HEK293T (cell line): ENCODE data around the gene SLC38A10.

Experiments used
- CTCF ChIA-PET: fragments of 350-600 bp; formaldehyde crosslinking; extraction: SDS; loops from one replicate; lab custom pipeline; 2021; ENCODE audit warnings: antibody characterized with exemption, inconsistent platforms; lab: Yijun Ruan, JAX
- POLR2A ChIA-PET: fragments of 350-600 bp; formaldehyde crosslinking; extraction: SDS; loops from one replicate; lab custom pipeline; 2020; ENCODE audit warnings: antibody characterized with exemption, inconsistent platforms; lab: Yijun Ruan, JAX
- DNase-seq: peaks from one replicate; pipeline ENCODE4 v3.0.0; 2012; ENCODE audit warnings: mixed read lengths; ENCODE audit errors: extremely low spot score
- ARNT ChIP-seq: fragments of 450-650 bp; IDR thresholded peaks from 2 replicates; pipeline ENCODE4 v1.6.1; 2017; ENCODE audit warnings: mild to moderate bottlenecking
- BHLHE40 ChIP-seq: fragments of 450-650 bp; IDR thresholded peaks from 2 replicates; pipeline ENCODE4 v1.6.1; 2016; ENCODE audit warnings: mild to moderate bottlenecking, moderate library complexity, borderline replicate concordance
- CTBP1 ChIP-seq: fragments of 450-650 bp; IDR thresholded peaks from 2 replicates; pipeline ENCODE4 v1.6.1; 2016; ENCODE audit warnings: borderline replicate concordance
- ELF4 ChIP-seq: fragments of 450-650 bp; IDR thresholded peaks from 2 replicates; pipeline ENCODE4 v1.6.1; 2017; ENCODE audit warnings: antibody characterized with exemption
- FOXA1 ChIP-seq: fragments of 450-650 bp; IDR thresholded peaks from 2 replicates; pipeline ENCODE4 v1.6.1; 2016; ENCODE audit warnings: mild to moderate bottlenecking
- FOXK2 ChIP-seq: fragments of 450-650 bp; IDR thresholded peaks from 2 replicates; pipeline ENCODE4 v1.6.1; 2016; ENCODE audit warnings: mild to moderate bottlenecking
- FOXM1 ChIP-seq: fragments of 450-650 bp; IDR thresholded peaks from 2 replicates; pipeline ENCODE4 v1.6.1; 2017; ENCODE audit warnings: mild to moderate bottlenecking, borderline replicate concordance
- HDGF ChIP-seq: fragments of 450-650 bp; IDR thresholded peaks from 2 replicates; pipeline ENCODE4 v1.6.1; 2017; ENCODE audit warnings: antibody characterized with exemption, borderline replicate concordance
- L3MBTL2 ChIP-seq: fragments of 450-650 bp; conservative IDR thresholded peaks from 2 replicates; pipeline ENCODE4 v1.6.1; 2016; ENCODE audit warnings: mild to moderate bottlenecking
- LEF1 ChIP-seq: fragments of 450-650 bp; IDR thresholded peaks from 2 replicates; pipeline ENCODE4 v1.6.1; 2017; ENCODE audit warnings: mild to moderate bottlenecking, borderline replicate concordance
- NFRKB ChIP-seq: fragments of 450-650 bp; IDR thresholded peaks from 2 replicates; pipeline ENCODE4 v1.6.1; 2016; ENCODE audit warnings: mild to moderate bottlenecking, moderate library complexity
- PKNOX1 ChIP-seq: fragments of 450-650 bp; IDR thresholded peaks from 2 replicates; pipeline ENCODE4 v1.6.1; 2016
- SP1 ChIP-seq: fragments of 450-650 bp; IDR thresholded peaks from 2 replicates; pipeline ENCODE4 v1.6.1; 2017
- SUZ12 ChIP-seq: fragments of 450-650 bp; IDR thresholded peaks from 2 replicates; pipeline ENCODE4 v1.6.1; 2016; ENCODE audit warnings: mild to moderate bottlenecking
- TARDBP ChIP-seq: fragments of 450-650 bp; IDR thresholded peaks from 2 replicates; pipeline ENCODE4 v1.6.1; 2016
- ZNF384 ChIP-seq: fragments of 450-650 bp; IDR thresholded peaks from 2 replicates; pipeline ENCODE4 v1.6.1; 2016

SLC38A10 gene

DNA sequence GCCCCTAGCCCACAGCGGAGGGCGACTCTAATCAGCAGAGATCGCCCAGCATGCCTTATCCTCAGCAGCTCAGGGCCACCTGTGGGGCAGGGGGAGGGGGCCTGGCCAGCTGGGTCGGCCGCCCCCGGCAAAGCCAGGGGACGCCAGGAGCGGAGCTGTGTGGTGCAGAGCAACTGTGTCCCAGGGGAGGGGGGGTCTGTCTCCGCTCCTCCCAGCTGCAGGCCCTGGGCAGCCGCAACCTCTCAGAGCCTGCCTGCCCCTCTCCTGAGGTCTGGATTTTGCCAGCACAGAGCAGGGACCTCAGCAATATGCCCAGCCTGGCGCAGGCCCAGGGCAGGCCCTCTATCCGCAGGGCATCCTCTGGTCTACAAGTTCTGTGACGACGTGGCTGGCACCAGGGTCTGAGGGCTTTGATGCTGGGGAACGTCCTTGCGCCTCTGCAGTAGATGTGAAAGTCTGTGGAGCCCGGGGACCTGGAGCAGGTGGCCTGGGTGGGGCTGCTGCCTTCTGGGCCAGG lies 36.5 kb upstream of the SLC38A10 start:
- TF ChIP-seq FOXM1 (no peak), BHLHE40 (no peak), ARNT (no peak), CTBP1 (no peak), LEF1 (no peak), ZNF384 (no peak), FOXA1 (no peak), ELF4 (no peak), FOXK2 (no peak), PKNOX1 (no peak), TARDBP (no peak), NFRKB (no peak), SUZ12 (no peak), HDGF (no peak), L3MBTL2 (no peak), SP1 (no peak)
- DNase-seq, result no peak
- POLR2A ChIA-PET, result no interaction called here
- CTCF ChIA-PET, result no interaction called here

DNA sequence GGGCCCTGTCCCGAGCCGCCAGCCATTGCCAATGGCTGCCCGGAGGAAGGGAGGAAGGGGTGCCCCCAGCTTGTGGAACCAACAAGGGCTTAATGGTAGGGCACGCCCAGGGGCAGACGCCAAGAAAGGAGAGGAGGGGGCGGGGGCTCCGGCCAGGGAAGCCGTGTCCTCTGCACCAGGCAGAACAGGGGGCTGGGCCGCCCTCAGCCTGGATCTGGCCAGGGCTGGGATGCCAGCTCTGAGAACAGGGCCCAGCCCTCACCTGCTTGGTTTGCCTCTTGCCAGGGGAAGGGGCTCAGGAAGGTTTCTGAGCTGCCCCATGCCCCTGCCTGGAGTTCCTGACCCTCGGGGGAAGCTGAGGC lies 35.8 kb upstream of the SLC38A10 start:
- ChIA-PET POLR2A (no interaction called here), CTCF (no interaction called here)

GRCh38 chr17:81329927-81330883 lies 35.1 kb upstream of the SLC38A10 start:
- TF ChIP-seq HDGF, result no peak
- no peak for TF ChIP-seq TARDBP
- no peak for TF ChIP-seq ZNF384
- no peak for TF ChIP-seq ARNT
- no peak for TF ChIP-seq L3MBTL2
- no peak for TF ChIP-seq FOXA1
- TF ChIP-seq CTBP1, result no peak
- no peak for TF ChIP-seq ELF4
- TF ChIP-seq FOXK2, result no peak
- no peak for TF ChIP-seq SUZ12
- TF ChIP-seq FOXM1, result no peak
- TF ChIP-seq LEF1, result no peak
- no peak for TF ChIP-seq PKNOX1
- ChIA-PET POLR2A (interaction anchor here (0.9 to 1.4 kb wide), 3 partner anchors 20 to 65 kb away, joined by 3 to 6 read pairs (median 3); partner anchors contain the start of genes BAHCC1 and SLC38A10), CTCF (interaction anchor here (1.0 kb wide), 1 partner anchor 155 kb away, joined by 4 read pairs; no protein-coding TSS in a partner anchor)
- peak; percentile 53 for DNase-seq

More for the DNA sequence above, 35.8 kb upstream of the SLC38A10 start:
- TF ChIP-seq HDGF, result no peak
- no peak for TF ChIP-seq SUZ12
- no peak for DNase-seq

DNA sequence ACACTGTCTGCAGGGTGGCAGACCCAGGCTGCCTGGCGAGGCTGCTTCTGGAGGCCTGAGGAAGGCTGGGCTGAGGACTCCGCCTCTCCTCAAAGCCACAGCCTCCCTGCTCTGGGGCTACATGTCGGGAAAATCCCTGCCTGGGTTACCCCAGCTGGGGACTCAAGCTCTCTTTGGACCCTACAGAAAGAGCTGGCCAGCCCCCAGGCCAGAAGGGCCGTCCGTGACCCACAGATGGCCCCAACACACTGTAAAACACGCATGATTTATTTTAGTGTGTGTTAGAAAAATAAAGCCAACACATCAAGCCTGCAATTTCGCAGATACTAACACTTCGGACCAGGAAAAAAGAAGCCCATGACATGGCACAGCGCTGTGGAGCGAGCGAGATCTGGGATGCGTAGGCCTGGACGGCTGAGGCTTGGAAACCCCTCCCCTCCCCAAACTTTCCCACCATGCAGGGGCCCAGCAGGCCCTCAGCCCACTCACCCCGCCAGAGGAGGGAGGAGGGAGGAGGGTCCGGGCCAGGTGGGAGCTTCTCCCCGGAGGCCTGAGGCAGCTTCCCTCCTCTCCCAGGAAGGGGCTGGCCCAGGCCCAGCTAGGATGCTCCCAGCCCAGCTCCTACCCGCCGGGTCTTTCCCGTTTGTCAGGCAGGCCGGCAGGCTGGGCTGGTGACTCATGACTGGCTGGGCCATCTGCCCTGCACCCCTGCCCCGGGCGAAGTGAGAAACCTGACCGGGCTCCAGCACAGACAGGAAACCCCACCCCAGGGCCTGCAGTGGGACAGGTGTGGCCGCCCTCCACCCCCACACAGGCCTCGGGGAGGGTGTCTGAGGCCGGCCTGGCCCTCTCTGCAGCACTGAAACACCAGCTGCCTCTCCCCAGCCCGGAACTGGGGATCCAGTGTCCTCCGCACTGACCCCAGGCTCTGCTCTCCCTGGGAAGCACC lies 34.1 kb upstream of the SLC38A10 start:
- CTCF ChIA-PET, result interaction anchor here (1.0 kb wide), 1 partner anchor 155 kb away, joined by 4 read pairs; no protein-coding TSS in a partner anchor
- POLR2A ChIA-PET, result interaction anchor here (0.9 to 1.4 kb wide), 3 partner anchors 21 to 66 kb away, joined by 3 to 6 read pairs (median 3); partner anchors contain the start of genes BAHCC1 and SLC38A10
- peak; percentile 57 for DNase-seq
- no peak for TF ChIP-seq FOXK2
- TF ChIP-seq TARDBP, result no peak

- ChIA-PET CTCF (no interaction called here), POLR2A (interaction anchor here (1.4 kb wide), 1 partner anchor 22 kb away, joined by 3 read pairs; no protein-coding TSS in a partner anchor)
- no peak for TF ChIP-seq SUZ12
- TF ChIP-seq LEF1, result no peak
- TF ChIP-seq HDGF, result no peak
- TF ChIP-seq ELF4, result no peak
- no peak for TF ChIP-seq FOXM1
- no peak for TF ChIP-seq FOXA1
- TF ChIP-seq ZNF384, result no peak
- TF ChIP-seq L3MBTL2, result no peak
- DNase-seq, result no peak
Measured at GRCh38 chr17:81328489-81328888, 33.4 kb upstream of the SLC38A10 start.

DNA sequence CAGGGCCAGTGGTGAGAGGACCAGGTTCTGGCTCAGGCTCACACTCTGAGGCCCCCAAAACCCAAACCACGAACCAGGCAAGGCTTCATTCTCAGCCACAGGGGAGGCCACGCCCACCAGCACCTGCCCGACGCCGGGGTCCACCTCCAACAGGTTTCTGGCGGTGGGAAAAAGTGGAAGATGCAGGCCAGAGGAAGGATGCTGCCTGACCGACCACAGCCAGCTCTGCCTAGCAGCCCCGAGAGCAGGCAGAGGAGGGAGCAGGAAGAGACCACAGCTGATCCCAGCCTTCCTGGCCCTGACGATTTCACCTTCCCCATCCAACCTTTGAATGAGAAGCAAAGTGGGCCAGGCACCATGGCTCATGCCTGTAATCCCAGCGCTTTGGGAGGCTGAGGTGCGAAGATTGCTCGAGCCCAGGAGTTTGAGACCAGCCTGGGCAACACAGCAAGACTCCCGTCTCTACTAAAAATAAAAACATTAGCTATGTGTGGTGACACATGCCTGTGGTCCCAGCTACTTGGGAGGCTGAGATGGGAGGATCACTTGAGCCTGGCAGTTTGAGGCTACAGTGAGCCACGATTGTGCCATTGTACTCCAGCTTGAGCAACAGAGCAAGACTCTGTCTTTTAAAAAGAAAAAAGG lies 30.7 kb upstream of the SLC38A10 start:
- TF ChIP-seq LEF1 (no peak), FOXK2 (no peak), NFRKB (no peak), TARDBP (no peak), PKNOX1 (no peak), ELF4 (no peak)
- ChIA-PET POLR2A (no interaction called here), CTCF (no interaction called here)
- no peak for DNase-seq
